ENCODE data around the gene BEND6.

GRCh38 chr6:56911847-56912246 is 43.1 kb upstream of the BEND6 start:
- TF ChIP-seq CTCF (conservative IDR thresholded peaks at IDR 0.05; ENCODE audit: low read depth, low read length) (no peak), EZH2 (IDR thresholded peaks at IDR 0.05; ENCODE audit: low read length, unreplicated experiment) (no peak)
